HPDE6-E6E7 (cell line): Measurements from ENCODE around the gene ANKRD45.
"Not testable (repeated sequence)": the region's sequence is repeated elsewhere in the genome, so short reads cannot be mapped to it uniquely, and the experiment has no call there.

Source experiments
- DNase-seq: peaks from one replicate; pipeline ENCODE4 v3.0.0; 2011; ENCODE audit warnings: missing footprints; ENCODE audit errors: extremely low spot score

Gene ANKRD45

GRCh38 chr1:173669491-173669941 is at the start of gene ANKRD45:
ANKRD45 (minus strand) TSS chr1:173669851; CDS start chr1:173659418, 10,433 bp downstream.
- no peak for DNase-seq

GRCh38 chr1:173717238-173717637 is 47.6 kb upstream of the ANKRD45 start:
- DNase-seq = no peak

- DNase-seq = no peak
Observed at GRCh38 chr1:173715538-173715844, 45.8 kb upstream of the ANKRD45 start.

GRCh38 chr1:173714759-173715537 is 45.3 kb upstream of the ANKRD45 start, which contains the start of gene KLHL20:
KLHL20 (plus strand) TSS chr1:173714981; CDS start chr1:173716044, 1,063 bp downstream.
- DNase-seq = peak; percentile 87

GRCh38 chr1:173714441-173714758 is 44.7 kb upstream of the ANKRD45 start:
- no peak for DNase-seq

GRCh38 chr1:173708787-173709186 is 39.1 kb upstream of the ANKRD45 start:
- DNase-seq = no peak

GRCh38 chr1:173705117-173705516 is 35.5 kb upstream of the ANKRD45 start:
- no peak for DNase-seq

GRCh38 chr1:173702736-173703135 is 33.1 kb upstream of the ANKRD45 start:
- no peak for DNase-seq

- DNase-seq = not testable (repeated sequence)
Observed at GRCh38 chr1:173701299-173701698, 31.6 kb upstream of the ANKRD45 start.

GRCh38 chr1:173693238-173693637 is 23.6 kb upstream of the ANKRD45 start:
- no peak for DNase-seq

- no peak for DNase-seq
Observed at GRCh38 chr1:173688300-173688699, 18.6 kb upstream of the ANKRD45 start.

GRCh38 chr1:173685121-173685520 is 15.5 kb upstream of the ANKRD45 start:
- not testable (repeated sequence) for DNase-seq

- DNase-seq = not testable (repeated sequence)
Observed at GRCh38 chr1:173683838-173684237, 14.2 kb upstream of the ANKRD45 start.

- DNase-seq = no peak
Observed at GRCh38 chr1:173682184-173682583, 12.5 kb upstream of the ANKRD45 start.

- not testable (repeated sequence) for DNase-seq
Observed at GRCh38 chr1:173680152-173680551, 10.5 kb upstream of the ANKRD45 start.

- not testable (repeated sequence) for DNase-seq
Observed at GRCh38 chr1:173674496-173674895, 4.8 kb upstream of the ANKRD45 start.

- DNase-seq = no peak
Observed at GRCh38 chr1:173666646-173667045, 3.0 kb downstream of the ANKRD45 start.

- DNase-seq = no peak
Observed at GRCh38 chr1:173663159-173663558, 6.5 kb downstream of the ANKRD45 start.

- no peak for DNase-seq
Observed at GRCh38 chr1:173661763-173662162, 7.9 kb downstream of the ANKRD45 start.

- no peak for DNase-seq
Observed at GRCh38 chr1:173661271-173661670, 8.4 kb downstream of the ANKRD45 start.

- DNase-seq = no peak
Observed at GRCh38 chr1:173660306-173660705, 9.3 kb downstream of the ANKRD45 start.

- no peak for DNase-seq
Observed at GRCh38 chr1:173648880-173649605, 20.6 kb downstream of the ANKRD45 start.

GRCh38 chr1:173646656-173647055 is 23.0 kb downstream of the ANKRD45 start:
- no peak for DNase-seq
